Colon (tissue), 2 donors: ENCODE measurements around the gene MAP1S.
"Not testable (repeated sequence)": the region's sequence is repeated elsewhere in the genome, so short reads cannot be mapped to it uniquely, and the experiment has no call there.

Experiments used
- FAIRE-seq: peaks from 2 replicates; lab custom pipeline; 2012; peaks lifted over from hg19 to GRCh38; lab: Jason Lieb, UNC
- donor health status: control.
- donor health status: control.

Gene MAP1S

DNA sequence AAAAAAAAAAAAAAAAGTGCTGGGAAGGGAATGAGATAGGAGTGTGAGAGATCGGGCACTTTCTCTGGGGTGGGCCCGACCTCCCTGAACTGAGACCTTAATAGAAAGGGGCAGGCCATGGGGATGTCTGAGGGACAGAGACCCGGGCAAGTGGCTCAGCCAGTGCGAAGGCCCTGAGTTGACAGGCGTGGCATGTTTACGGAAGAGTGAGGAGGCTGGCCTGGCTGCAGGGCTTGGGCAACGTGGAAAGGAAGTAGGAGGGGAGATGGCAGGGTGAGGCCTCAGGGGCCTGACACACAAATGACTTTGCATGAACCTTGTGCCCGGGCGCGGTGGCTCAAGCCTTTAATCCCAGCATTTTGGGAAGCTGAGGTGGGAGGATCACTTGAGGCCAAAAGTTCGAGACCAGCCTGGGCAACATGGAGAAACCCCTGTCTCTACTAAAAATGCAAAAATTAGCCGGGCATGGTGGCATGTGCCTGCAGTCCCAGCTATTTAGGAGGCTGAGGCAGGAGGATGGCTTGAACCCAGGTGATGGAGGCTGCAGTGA lies 45.9 kb downstream of the MAP1S start:
- no peak for FAIRE-seq

DNA sequence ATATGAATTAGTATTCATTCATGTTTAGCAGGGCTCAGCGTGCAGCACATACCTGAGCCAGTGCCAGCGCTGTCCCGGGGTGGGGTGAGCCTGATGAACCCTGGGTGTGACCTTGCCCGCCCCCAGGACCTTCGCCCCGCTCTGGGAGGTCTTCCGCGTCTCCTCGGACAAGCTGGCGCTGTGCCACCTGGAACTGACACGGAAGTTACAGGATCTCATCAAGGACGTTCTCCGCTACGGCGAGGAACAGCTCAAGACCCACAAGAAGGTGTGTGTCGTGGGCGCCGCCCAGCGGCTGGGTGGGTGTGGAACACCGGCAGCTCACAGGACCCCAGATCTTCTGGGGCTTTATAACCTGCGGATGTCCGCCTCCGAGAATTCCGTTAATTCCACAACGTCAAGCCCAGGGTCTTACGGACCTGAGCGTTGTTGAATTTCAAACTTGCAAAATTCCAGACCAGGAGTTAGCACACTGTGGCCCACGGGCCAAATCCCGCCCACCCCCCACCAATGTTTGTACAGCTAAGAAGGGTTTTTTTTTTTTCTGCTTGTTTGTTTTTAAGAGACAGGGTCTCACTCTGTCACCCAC lies 47.4 kb downstream of the MAP1S start:
- FAIRE-seq: no peak

DNA sequence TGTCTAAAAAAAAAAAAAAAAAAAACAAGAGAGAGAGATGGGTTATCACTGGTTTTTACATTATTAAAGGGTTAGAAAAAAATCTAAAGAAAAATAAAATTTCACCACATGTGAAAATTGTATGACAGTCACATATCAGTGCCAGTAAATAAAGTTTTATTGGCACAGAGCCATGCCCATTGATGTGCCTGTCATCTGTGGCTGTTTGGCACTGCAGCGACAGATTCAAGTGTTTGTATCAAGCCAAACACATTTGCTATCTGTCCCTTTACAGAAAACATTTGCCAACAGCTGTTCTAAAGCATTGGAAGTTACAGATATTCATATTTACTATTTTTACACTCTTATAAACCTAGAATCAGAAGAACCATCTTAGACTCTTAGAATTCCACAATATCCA lies 48.3 kb downstream of the MAP1S start:
- FAIRE-seq: no peak

DNA sequence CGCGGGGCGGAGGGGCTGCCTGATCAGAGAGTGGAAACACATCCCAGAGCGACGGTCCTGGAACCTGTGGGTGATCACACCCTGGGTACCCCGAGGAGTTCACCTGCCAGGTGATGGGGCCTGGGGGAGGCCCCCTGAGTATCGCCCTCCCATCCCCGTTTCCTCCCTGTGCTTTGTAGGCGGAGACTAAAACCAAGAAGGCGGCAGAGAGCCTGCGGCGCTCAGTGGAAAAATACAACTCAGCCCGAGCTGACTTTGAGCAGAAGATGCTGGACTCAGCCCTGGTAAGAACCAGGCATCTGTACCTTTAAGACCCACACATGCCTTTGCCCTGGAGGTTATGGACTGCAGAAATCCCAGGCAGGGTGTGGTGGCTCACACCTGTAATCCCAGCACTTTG lies 51.3 kb downstream of the MAP1S start:
- no peak for FAIRE-seq

DNA sequence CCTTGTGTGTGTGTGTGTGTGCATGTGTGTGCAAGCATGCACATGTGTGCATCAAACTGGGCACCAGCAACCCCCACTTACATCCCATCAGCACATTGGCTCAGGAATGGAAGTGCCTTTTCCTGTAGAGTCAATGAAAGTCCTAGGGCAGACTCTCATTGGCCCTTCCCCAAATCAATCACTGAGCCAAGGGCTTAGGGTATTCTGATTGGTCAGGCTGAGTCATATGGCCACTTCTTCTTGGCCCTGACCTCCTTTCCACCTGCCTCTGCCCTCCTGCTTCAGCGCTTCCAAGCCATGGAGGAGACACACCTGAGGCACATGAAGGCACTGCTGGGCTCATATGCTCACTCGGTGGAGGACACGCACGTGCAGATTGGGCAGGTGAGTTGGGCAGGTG lies 52.9 kb downstream of the MAP1S start:
- FAIRE-seq: no peak

DNA sequence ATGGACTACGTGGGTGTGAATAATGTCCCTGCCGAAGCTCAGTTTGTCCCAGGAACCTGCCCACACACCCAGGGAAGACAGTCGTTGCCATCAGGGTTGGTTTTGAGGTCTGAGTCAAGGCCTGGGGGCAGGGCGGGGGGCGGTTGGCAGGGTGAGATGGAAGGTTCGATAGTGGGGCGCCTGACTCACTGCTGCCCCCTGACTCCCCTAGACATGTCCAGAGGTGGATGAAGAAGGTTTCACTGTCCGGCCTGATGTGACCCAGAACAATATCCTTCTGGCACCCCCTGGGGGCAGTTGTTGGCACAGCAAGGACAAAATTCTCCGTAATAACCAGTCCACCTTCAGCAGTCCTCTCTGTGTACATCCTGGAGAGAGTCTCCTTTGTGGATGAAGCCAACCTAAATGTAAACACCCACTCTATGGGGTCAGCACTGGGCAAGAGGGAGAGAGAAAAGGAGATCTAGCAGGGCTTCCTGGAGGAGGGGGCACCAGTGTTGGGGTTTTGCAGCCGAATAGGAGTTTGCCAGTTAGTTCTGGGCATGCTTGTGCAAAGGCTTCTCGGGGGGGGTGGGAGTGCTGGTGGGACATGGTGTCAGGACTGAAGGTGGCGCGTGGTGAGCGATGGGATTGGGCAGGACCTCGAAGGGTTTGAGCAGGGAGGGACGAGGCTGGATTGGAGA lies 56.1 kb downstream of the MAP1S start:
- no peak for FAIRE-seq

DNA sequence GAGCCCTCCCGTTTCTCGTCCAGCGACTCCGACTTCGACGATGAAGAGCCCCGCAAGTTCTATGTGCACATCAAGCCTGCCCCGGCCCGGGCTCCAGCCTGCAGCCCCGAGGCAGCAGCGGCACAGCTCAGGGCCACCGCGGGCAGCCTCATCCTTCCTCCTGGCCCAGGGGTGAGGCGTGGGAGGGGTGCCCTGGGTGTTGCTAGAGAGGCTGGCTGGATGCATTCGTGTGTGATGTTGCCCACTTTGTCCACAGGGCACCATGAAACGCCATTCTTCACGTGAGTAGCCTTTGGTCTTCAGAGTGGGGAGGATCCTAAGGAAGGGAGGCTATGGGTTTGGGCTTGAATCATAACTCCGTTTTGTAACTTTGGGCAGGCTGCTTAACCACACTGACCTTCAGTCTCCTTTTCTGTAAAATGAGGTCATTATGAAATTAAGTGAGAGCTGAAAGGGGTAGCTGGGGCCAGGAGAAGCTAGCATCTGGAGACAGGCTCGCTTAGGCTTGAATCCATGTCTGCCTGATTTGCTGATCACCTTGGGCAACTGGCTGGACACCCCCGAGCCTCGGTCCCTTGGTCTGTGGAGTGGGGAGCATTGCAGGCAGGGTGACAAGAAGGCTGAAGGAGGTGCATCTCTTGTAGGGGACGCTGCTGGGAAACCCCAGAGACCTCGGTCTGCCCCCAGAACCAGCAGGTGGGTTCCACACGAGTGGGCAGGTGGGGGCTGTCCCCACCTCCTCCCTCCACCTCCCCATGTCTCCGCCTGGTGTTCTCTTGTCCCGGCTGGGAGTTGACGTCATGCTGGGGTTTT lies 56.9 kb downstream of the MAP1S start:
- FAIRE-seq: no peak

DNA sequence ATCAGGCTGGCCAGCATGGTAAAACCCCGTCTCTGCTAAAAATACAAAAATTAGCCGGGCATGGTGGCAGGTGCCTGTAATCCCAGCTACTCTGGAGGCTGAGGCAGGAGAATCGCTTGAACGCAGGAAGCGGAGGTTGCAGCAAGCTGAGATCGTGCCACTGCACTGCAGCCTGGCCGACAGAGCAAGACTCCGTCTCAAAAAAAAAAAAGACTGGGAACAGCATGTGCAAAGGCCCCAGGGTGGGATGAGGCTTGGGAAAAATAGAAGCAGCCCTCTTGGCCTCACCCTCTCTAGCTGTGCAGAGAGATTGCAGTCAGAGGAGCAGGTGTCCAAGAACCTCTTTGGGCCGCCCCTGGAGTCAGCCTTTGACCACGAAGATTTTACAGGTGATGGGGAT lies 58.6 kb downstream of the MAP1S start:
- not testable (repeated sequence) for FAIRE-seq

DNA sequence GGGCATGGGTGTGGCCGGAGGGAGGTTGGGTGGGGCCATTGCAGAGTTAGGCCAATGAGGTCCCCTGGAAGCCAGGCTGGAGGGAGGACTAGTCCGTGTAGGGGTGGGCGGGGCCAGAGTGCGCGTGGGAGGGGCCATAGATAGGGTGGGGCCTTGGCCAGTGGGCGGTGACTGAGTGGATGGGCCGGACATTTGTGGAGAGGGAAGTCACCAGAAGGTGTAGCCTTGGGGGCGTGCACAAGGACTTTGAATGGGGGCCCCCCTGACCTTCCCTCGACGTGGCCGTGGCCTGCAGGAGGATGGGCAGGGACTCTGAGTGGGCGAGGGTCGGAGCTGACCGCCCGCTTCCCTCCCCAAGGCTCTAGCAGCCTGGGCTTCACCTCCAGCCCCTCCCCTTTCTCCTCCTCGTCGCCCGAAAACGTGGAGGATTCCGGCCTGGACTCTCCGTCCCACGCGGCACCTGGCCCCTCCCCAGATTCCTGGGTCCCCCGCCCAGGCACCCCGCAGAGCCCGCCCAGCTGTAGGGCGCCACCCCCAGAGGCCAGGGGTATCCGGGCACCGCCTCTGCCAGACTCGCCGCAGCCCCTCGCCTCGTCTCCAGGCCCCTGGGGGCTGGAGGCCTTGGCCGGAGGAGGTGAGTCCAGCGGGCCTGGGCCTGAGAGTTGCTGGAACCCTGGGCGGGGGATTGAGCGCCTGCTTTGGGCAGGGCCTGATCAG lies 59.1 kb downstream of the MAP1S start:
- FAIRE-seq: no peak

DNA sequence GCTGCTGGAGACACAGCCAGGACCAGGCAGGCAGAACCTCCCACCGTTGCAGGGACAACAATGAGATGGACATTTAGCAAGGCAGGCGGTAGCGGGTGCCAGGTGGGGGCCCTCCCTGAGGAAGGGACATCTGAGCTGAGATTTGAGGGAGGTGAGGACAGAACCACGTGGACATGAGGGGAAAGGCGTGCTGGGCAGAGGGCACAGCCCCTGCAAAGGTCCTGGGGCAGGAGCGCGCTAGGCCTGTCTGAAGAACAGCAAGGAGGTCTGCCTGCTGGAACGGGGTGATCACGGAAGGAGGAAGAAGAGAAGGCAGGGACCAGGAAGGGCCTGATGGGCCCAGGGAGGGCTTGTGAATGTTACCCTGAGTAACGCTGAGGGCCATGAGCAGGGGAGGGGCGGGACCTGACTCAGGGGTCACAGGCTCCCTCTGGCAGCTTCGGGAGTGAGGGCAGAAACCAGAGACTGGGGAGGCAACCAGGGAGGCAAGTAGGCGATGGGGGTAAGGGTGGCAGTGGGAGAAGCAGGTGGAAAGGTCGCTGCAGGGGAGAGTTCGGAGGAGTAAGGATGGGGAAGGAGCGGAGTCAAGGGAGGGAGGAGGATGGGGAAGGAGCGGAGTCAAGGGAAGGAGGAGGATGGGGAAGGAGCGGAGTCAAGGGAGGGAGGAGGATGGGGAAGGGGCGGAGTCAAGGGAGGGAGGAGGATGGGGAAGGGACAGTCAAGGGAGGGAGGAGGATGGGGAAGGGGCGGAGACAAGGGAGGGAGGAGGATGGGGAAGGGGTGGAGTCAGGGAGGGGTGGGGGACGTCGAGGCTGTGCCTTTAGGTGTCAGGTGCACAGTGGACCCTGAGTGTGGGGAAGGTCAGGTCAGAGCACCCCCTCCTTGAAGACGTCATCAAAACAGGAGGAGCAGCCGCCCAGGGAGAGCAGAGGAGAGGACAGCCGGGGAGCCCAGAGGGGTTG lies 60.0 kb downstream of the MAP1S start:
- FAIRE-seq: no peak

DNA sequence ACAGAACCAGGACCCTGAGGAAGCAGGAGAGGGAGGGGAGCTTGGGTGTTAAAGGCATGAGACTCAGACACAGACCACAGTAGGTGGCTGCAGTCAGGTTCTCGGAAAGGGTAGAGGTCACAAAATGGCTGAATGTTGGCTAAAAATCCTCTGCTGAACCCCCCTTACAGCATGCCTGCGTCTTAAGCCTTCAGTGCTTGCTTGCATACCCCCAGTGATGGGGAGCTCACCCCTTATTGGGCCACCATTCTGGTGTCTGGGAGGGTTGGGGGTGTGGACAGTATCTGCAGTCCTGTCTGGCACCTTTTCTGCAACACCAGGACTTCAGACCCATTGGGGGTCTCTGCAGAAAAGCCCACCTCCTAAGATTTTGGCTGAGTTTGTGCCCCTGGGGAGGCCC lies 61.5 kb downstream of the MAP1S start:
- FAIRE-seq: no peak

DNA sequence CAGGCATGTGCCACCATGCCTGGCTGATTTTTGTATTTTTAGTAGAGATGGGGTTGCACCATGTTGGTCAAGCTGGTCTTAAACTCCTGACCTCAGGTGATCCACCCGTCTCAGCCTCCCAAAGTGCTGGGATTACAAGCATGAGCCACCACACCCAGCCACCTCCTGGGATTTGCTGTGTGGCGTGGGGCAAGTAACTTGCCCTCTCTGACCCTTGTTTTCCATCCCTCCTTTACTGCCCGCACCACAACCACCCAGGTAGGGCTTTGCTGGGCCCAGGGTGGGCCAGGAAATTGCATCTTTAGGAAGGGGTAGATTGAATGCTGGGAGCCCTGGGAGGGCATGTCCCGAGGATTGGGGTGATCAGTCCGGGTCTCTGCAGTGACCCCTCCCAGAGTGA lies 64.4 kb downstream of the MAP1S start:
- not testable (repeated sequence) for FAIRE-seq
